Endothelial cell of umbilical vein (primary cell): ENCODE data around the gene DDRGK1. TPM values are rescaled to one million over a fixed set of nuclear protein-coding genes. Genes with fewer than 3 reads are reported as not detected.

Source experiments
- BruUV-seq: library from RNA; stranded (reverse); fragments of 400-500 nt; replicated peaks from 2 replicates; lab custom pipeline; 2021; lab: Mats Ljungman, UMichigan
- CTCF ChIA-PET: fragments of 300-600, 350-600 bp; sonication (Branson Sonifier 250); formaldehyde crosslinking; loops from one replicate; lab custom pipeline; 2021; ENCODE audit warnings: antibody characterized with exemption, inconsistent platforms; lab: Charles Lee
- POLR2A ChIA-PET: fragments of 300-600, 350-600 bp; sonication (Branson Sonifier 250); formaldehyde crosslinking; loops from one replicate; lab custom pipeline; 2021; ENCODE audit warnings: antibody characterized with exemption, inconsistent platforms; lab: Charles Lee
- DNase-seq: peaks from one replicate; pipeline ENCODE4 v3.0.0-alpha.2; 2011; ENCODE audit warnings: low read depth, low spot score
- FAIRE-seq: peaks from 2 replicates; lab custom pipeline; 2011; peaks lifted over from hg19 to GRCh38; lab: Jason Lieb, UNC
- H2AFZ ChIP-seq: 2 replicates; pipeline ENCODE4 v1.6.0; 2012; ENCODE audit warnings: low read depth, low read length, control low read depth, inconsistent platforms
- H3K27ac ChIP-seq: 2 replicates; pipeline ENCODE4 v1.5.1; 2011; ENCODE audit warnings: low read depth, mild to moderate bottlenecking, control low read depth, low read length, moderate library complexity; ENCODE audit not compliant: insufficient read depth
- H3K27me3 ChIP-seq, 2 experiments: 2 replicates each; pipeline versions ENCODE4 v1.6.0 to v1.6.1; 2011; ENCODE audit warnings: low read length in 2 of 2, mixed read lengths in 1 of 2; ENCODE audit not compliant: control insufficient read depth in 2 of 2, insufficient read depth in 2 of 2
- H3K36me3 ChIP-seq, 2 experiments: 2 replicates in 1 of 2; 3 replicates in 1 of 2; pipeline ENCODE4 v1.5.1; 2011; ENCODE audit warnings: low read length in 2 of 2, mild to moderate bottlenecking in 1 of 2, moderate library complexity in 1 of 2; ENCODE audit not compliant: control insufficient read depth in 2 of 2, insufficient read depth in 2 of 2; ENCODE audit errors: extremely low read depth in 1 of 2
- H3K4me1 ChIP-seq: 3 replicates; pipeline ENCODE4 v1.5.1; 2011; ENCODE audit warnings: mild to moderate bottlenecking, low read length; ENCODE audit not compliant: control insufficient read depth, insufficient read depth; ENCODE audit errors: extremely low read depth
- H3K4me2 ChIP-seq: 2 replicates; pipeline ENCODE4 v1.6.1; 2011; ENCODE audit warnings: low read length, control low read depth, mixed read lengths; ENCODE audit not compliant: insufficient read depth
- H3K4me3 ChIP-seq, 3 experiments: fragments of 200-600 bp in 1 of 3; sonication (generic), shearing (Covaris generic) in 1 of 3; replicated peaks in 1 of 3; 2 replicates each; pipeline ENCODE4 v1.5.1; 2011 to 2016; ENCODE audit warnings: control low read depth in 3 of 3, low read length in 3 of 3, mild to moderate bottlenecking in 2 of 3, inconsistent platforms in 1 of 3, low read depth in 1 of 3, moderate library complexity in 1 of 3; ENCODE audit not compliant: insufficient read depth in 1 of 3
- H3K79me2 ChIP-seq: 2 replicates; pipeline ENCODE4 v1.6.0; 2012; ENCODE audit warnings: low read length, inconsistent platforms; ENCODE audit not compliant: control insufficient read depth, insufficient read depth
- H3K9ac ChIP-seq: replicated peaks from 2 replicates; pipeline ENCODE3; 2011; ENCODE audit warnings: low read length, control low read depth; ENCODE audit not compliant: insufficient read depth; ENCODE audit errors: extremely low read depth
- H3K9me1 ChIP-seq: replicated peaks from 3 replicates; pipeline ENCODE4 v1.6.0; 2011; ENCODE audit warnings: mild to moderate bottlenecking, low read length; ENCODE audit not compliant: control insufficient read depth, insufficient read depth; ENCODE audit errors: extremely low read depth
- H3K9me3 ChIP-seq: replicated peaks from 2 replicates; pipeline ENCODE4 v1.5.1; 2012; ENCODE audit warnings: low read length, inconsistent platforms; ENCODE audit not compliant: control insufficient read depth, insufficient read depth
- H4K20me1 ChIP-seq: replicated peaks from 2 replicates; pipeline ENCODE3; 2011; ENCODE audit warnings: mild to moderate bottlenecking, low read length; ENCODE audit not compliant: control insufficient read depth, insufficient read depth; ENCODE audit errors: extremely low read depth
- CTCF ChIP-seq, 2 donors: IDR thresholded peaks; 1 replicate in 1 of 2; 2 replicates in 1 of 2; pipeline ENCODE4 v1.5.1; 2011; ENCODE audit warnings: low read length in 2 of 2, mild to moderate bottlenecking in 2 of 2, moderate library complexity in 2 of 2, control low read depth in 1 of 2, inconsistent platforms in 1 of 2, low read depth in 1 of 2; ENCODE audit not compliant: insufficient read depth in 1 of 2; ENCODE audit errors: extremely low read depth in 1 of 2
- EZH2 ChIP-seq: IDR thresholded peaks from 2 replicates; pipeline ENCODE4 v1.6.1; 2012; ENCODE audit warnings: borderline replicate concordance, low read depth, mild to moderate bottlenecking, moderate library complexity, low read length, inconsistent platforms; ENCODE audit not compliant: severe bottlenecking
- GATA2 ChIP-seq: IDR thresholded peaks from 2 replicates; pipeline ENCODE4 v1.7.0; 2011; ENCODE audit warnings: low read depth, mild to moderate bottlenecking, moderate library complexity, mixed read lengths, low read length; ENCODE audit not compliant: insufficient read length, insufficient read depth
- POLR2A ChIP-seq: IDR thresholded peaks from 2 replicates; pipeline ENCODE4 v1.6.1; 2012; ENCODE audit warnings: low read depth, mild to moderate bottlenecking, control low read depth, low read length
- POLR2AphosphoS5 ChIP-seq: IDR thresholded peaks from 2 replicates; pipeline ENCODE4 v1.6.1; 2012; ENCODE audit warnings: low read depth, mild to moderate bottlenecking, control low read depth, low read length, moderate library complexity; ENCODE audit not compliant: insufficient read depth
- dilution Hi-C: fragments of 300-500 bp; cut with MboI; formaldehyde crosslinking; loops from one replicate; pipeline ENCODE4 v1.15.0; 2019; ENCODE audit warnings: low sequenced_read_pairs; ENCODE audit not compliant: extremely low pct_ligation_motif_present
- intact Hi-C: fragments of 100-400 bp; cut with micrococcal nuclease; formaldehyde crosslinking; loops from one replicate; pipeline ENCODE4 v1.10.0; 2022
- polyA plus RNA-seq, 4 experiments: library from polyadenylated mRNA; depleted of rRNA in 3 of 4; stranded (reverse) in 3 of 4; unstranded in 1 of 4; fragments of >200 nt; gene quantifications; 2 replicates each; pipeline versions ENCODE4 v1.2.1 to v1.2.3, GENCODE V29; 2011 to 2012; ENCODE audit warnings: missing spikeins in 1 of 4
- total RNA-seq: library from RNA; stranded (reverse); gene quantifications from 2 replicates; pipeline ENCODE4 v1.2.3, GENCODE V29; 2021

DDRGK1 gene
- total and polyA plus RNA-seq, 2 donors (not counting 3 experiments of a cell fraction or from before 2014, with no cell fraction given) = 48.5 to 54.0 TPM

GRCh38 chr20:3239026-3239866, 34.8 kb upstream of the DDRGK1 start, which contains the start of gene SLC4A11:
TSS of gene SLC4A11 (minus strand) at chr20:3239190. CDS start at chr20:3239137, 53 bp downstream.
- TF ChIP-seq POLR2A = peak; percentile 73
- no peak for TF ChIP-seq CTCF (IDR thresholded peaks at IDR 0.05; ENCODE audit: extremely low read depth in 1 of 2, insufficient read depth in 1 of 2, low read depth in 1 of 2, low read length in 2 of 2)
- peak; percentile 56 for TF ChIP-seq POLR2AphosphoS5
- Histone ChIP-seq H3K9ac (peak within 1 kb of the TSS; percentile 26), H3K9me1 (no peaks in the 10 kb centered on the region), H3K79me2 (no peaks in the 10 kb centered on the region), H3K4me2 (peak within 1 kb of the TSS; percentile 60), H4K20me1 (no peaks in the 10 kb centered on the region), H3K4me1 (peaks cover 14% of the 10 kb centered on the region), H3K27ac (no peak within 1 kb of the TSS), H3K9me3 (no peaks in the 10 kb centered on the region), H3K27me3 (peaks cover 0 to 12% of the 10 kb centered on the region in 2 experiments), H2AFZ (peak within 1 kb of the TSS; percentile 97), H3K36me3 (no peaks in the 10 kb centered on the region), H3K4me3 (peak within 1 kb of the TSS; percentile 71 to 72 (median 71))
- dilution Hi-C loops (no loop called here), intact Hi-C loops (no loop called here)
- BruUV-seq = no TSS peak
- DNase-seq (peak; percentile 69), FAIRE-seq (peak; percentile 72)
- ChIA-PET CTCF (interaction anchor here (0.7 to 2.9 kb wide), 5 partner anchors 11 to 186 kb away, joined by 3 to 26 read pairs (median 5); no protein-coding TSS in a partner anchor), POLR2A (no interaction called here)

- H3K9me3 ChIP-seq = no peaks in the 10 kb centered on the region
- no peak for FAIRE-seq
- peak overlapping the region; percentile 60 for H3K4me2 ChIP-seq
- dilution Hi-C loops = no loop called here
- peak overlapping the region; percentile 97 for H2AFZ ChIP-seq
- intact Hi-C loops = no loop called here
- no peaks in the 10 kb centered on the region for H3K9me1 ChIP-seq
- no TSS peak for BruUV-seq
- no peak for DNase-seq
- no peak overlapping the region for H3K27ac ChIP-seq
- peaks cover 0 to 12% of the 10 kb centered on the region in 2 experiments for H3K27me3 ChIP-seq
- H3K4me3 ChIP-seq = peak overlapping the region; percentile 71 to 72 (median 71)
- POLR2A ChIA-PET = no interaction called here
- no peaks in the 10 kb centered on the region for H4K20me1 ChIP-seq
- CTCF ChIA-PET = interaction anchor here (1.4 to 2.9 kb wide), 3 partner anchors 11 to 185 kb away, joined by 4 to 26 read pairs (median 8); no protein-coding TSS in a partner anchor
- no peak overlapping the region for H3K9ac ChIP-seq
- no peaks in the 10 kb centered on the region for H3K36me3 ChIP-seq
- TF ChIP-seq GATA2 (no peak), EZH2 (peak; percentile 65)
- no peaks in the 10 kb centered on the region for H3K79me2 ChIP-seq
- H3K4me1 ChIP-seq = peaks cover 14% of the 10 kb centered on the region
Observed at GRCh38 chr20:3238616-3239025, 34.1 kb upstream of the DDRGK1 start.
